ENCODE measurements around the gene SLC25A29. TPM values are rescaled to one million over a fixed set of nuclear protein-coding genes. Genes with fewer than 3 reads are reported as not detected.
A peak's percentile ranks its signal among the peaks of the same experiment; 100 is the strongest.

The SLC25A29 gene, protein sequence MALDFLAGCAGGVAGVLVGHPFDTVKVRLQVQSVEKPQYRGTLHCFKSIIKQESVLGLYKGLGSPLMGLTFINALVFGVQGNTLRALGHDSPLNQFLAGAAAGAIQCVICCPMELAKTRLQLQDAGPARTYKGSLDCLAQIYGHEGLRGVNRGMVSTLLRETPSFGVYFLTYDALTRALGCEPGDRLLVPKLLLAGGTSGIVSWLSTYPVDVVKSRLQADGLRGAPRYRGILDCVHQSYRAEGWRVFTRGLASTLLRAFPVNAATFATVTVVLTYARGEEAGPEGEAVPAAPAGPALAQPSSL
- total RNA-seq: 100 to 1,000 TPM in 2 of 9 donors, 10 to 100 TPM in 7; 31.2 to 118 (median 86.4) TPM
- 100 to 1,000 TPM in 2 of 3 donors, 1 to 10 TPM in 1; 9.0 to 277 (median 150) TPM for polyA plus RNA-seq
- long read RNA-seq, donor 1, full-length matches to known transcripts: 15 of 15 reads
- long read RNA-seq, donor 1, partial matches to known transcripts: 0 of 15 reads
- long read RNA-seq, donor 1, other reads (novel, unspliced or antisense): 0 of 15 reads
- long read RNA-seq, donor 2, full-length matches to known transcripts: 14 of 14 reads
- long read RNA-seq, donor 2, partial matches to known transcripts: 0 of 14 reads
- long read RNA-seq, donor 2, other reads (novel, unspliced or antisense): 0 of 14 reads
- long read RNA-seq, donor 3, partial matches to known transcripts: 0 of 4 reads
- long read RNA-seq, donor 3, other reads (novel, unspliced or antisense): 0 of 4 reads
- long read RNA-seq, donor 4, partial matches to known transcripts: 0 of 4 reads
- long read RNA-seq, donor 4, other reads (novel, unspliced or antisense): 4 of 4 reads
- long read RNA-seq, donor 5, full-length matches to known transcripts: 180 of 226 reads
- long read RNA-seq, donor 5, partial matches to known transcripts: 1 of 226 reads
- long read RNA-seq, donor 5, other reads (novel, unspliced or antisense): 45 of 226 reads
- long read RNA-seq, donor 6, partial matches to known transcripts: 0 of 4 reads
- long read RNA-seq, donor 6, other reads (novel, unspliced or antisense): 4 of 4 reads
- long read RNA-seq, donor 7, full-length matches to known transcripts: 23 of 23 reads
- long read RNA-seq, donor 7, partial matches to known transcripts: 0 of 23 reads
- long read RNA-seq, donor 7, other reads (novel, unspliced or antisense): 0 of 23 reads
- long read RNA-seq, donor 8, full-length matches to known transcripts: 14 of 14 reads
- long read RNA-seq, donor 8, partial matches to known transcripts: 0 of 14 reads
- long read RNA-seq, donor 8, other reads (novel, unspliced or antisense): 0 of 14 reads
- long read RNA-seq, donor 9, full-length matches to known transcripts: 18 of 18 reads
- long read RNA-seq, donor 9, partial matches to known transcripts: 0 of 18 reads
- long read RNA-seq, donor 9, other reads (novel, unspliced or antisense): 0 of 18 reads
- long read RNA-seq, donor 10, full-length matches to known transcripts: 9 of 9 reads
- long read RNA-seq, donor 10, partial matches to known transcripts: 0 of 9 reads
- long read RNA-seq, donor 10, other reads (novel, unspliced or antisense): 0 of 9 reads

DNA sequence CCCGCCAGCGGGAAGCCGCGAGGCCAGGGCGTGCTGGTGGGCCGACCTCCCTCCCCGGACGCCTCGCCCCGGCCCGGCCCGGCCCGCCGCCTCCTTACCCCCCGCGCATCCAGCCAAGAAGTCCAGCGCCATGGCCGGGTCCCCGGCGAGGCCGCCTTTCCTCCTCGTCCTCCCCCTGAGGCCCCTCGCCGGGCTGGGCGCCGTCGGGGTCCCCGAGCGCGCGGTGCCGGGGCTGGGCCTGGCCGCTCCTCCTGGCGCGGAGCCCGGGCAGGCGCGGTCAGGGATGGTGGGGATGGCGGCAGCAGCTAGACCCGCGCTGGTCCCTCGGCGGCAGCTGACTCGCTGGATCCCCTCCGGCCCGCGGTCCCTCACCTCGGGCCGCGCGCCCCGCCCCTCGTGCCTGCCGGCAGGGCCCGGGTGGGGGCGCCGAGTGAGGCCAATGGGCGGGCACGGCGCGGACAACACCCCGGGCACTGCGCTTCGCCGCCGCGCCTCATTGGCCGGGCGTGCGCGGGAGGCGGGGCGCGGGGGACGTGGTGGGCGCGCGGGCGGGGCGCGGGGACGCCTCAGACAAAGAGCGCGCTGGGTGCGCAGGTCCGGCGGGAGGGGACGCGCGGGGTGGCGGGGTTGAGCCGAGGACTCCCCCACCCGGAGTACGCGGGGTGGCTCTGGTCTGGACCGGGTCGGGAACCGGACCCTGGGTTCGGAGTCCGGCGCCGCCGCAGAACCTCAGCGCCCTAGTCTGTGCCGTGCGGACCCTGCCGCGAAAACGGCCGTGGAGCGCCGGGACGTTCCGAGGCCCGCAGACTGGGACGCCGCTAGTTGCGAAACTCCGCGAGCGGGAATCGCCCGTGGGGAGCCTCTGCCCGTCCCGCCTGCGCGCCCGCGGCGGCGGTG is at the start of gene SLC25A29:
SLC25A29 (minus strand) TSS at position 344 of the 897 bp plus-strand sequence; CDS start at position 132, 212 bp downstream.
- no peaks in the 10 kb centered on the region for H3K27me3 ChIP-seq
- intact Hi-C loops (cut with DNase I): loop anchor here in 1 of 2 donors (10.0 kb wide), 1 partner anchor 68 kb away; the partner anchor contains the start of gene WDR25
- peak; percentile 84 to 94 (median 89) for DNase-seq
- peak within 1 kb of the TSS; percentile 65 to 92 (median 90) for H3K27ac ChIP-seq
- no peaks in the 10 kb centered on the region for H3K36me3 ChIP-seq (replicated peaks in 1 of 2)
- TF ChIP-seq, protein P1, sequence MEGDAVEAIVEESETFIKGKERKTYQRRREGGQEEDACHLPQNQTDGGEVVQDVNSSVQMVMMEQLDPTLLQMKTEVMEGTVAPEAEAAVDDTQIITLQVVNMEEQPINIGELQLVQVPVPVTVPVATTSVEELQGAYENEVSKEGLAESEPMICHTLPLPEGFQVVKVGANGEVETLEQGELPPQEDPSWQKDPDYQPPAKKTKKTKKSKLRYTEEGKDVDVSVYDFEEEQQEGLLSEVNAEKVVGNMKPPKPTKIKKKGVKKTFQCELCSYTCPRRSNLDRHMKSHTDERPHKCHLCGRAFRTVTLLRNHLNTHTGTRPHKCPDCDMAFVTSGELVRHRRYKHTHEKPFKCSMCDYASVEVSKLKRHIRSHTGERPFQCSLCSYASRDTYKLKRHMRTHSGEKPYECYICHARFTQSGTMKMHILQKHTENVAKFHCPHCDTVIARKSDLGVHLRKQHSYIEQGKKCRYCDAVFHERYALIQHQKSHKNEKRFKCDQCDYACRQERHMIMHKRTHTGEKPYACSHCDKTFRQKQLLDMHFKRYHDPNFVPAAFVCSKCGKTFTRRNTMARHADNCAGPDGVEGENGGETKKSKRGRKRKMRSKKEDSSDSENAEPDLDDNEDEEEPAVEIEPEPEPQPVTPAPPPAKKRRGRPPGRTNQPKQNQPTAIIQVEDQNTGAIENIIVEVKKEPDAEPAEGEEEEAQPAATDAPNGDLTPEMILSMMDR (IDR thresholded peaks at IDR 0.05): no peak
- peak; percentile 47 to 92 for TF ChIP-seq POLR2A (IDR thresholded peaks at IDR 0.05)
- WGBS, 4 donors: 0 to 1% methylated on average over 123 to 130 of the region's 131 CpGs; no CpG with 5 or more reads in 2 of the 4 donors
- H3K9me3 ChIP-seq (replicated peaks in 1 of 3): no peaks in the 10 kb centered on the region
- H3K4me1 ChIP-seq (replicated peaks in 1 of 2): peaks cover 26 to 37% of the 10 kb centered on the region in 2 donors
- peak within 1 kb of the TSS; percentile 40 to 91 (median 82) for H3K4me3 ChIP-seq

DNA sequence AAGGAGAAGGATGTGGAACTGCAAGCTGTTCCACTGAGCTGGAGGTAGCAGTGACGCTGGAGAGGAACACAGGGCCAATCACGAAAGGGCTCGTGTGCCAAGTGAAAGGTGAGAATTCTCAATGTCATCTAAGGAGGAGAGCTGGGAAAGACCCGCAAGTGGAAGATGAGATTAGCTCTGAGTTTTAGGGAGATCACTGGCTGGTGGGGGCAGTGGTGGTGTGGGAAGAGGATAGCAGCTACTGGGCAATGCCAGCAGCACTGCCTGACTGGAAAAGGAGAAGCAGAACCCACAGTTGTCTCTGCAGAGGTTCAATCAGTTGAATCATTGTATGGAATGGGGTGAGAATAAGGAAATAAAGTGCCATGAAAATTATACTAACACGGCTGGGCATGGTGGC is 44.7 kb upstream of the SLC25A29 start:
- TF ChIP-seq, protein P1 (IDR thresholded peaks at IDR 0.05): no peak
- TF ChIP-seq POLR2A (IDR thresholded peaks at IDR 0.05): no peak
- H3K4me3 ChIP-seq: no peak overlapping the region
- H3K9me3 ChIP-seq (replicated peaks in 1 of 3): no peaks in the 10 kb centered on the region
- H3K4me1 ChIP-seq (replicated peaks in 1 of 2): no peaks in the 10 kb centered on the region
- DNase-seq: peak in 2 of 7 donors; percentile 11 to 41
- H3K36me3 ChIP-seq (replicated peaks in 1 of 2): peaks cover 0 to 57% of the 10 kb centered on the region in 2 donors
- 84 to 92% (median 88%) methylated on average over 5 of the region's 5 CpGs for WGBS, 4 donors
- intact Hi-C loops (cut with DNase I): no loop called here
- no peaks in the 10 kb centered on the region for H3K27me3 ChIP-seq
- H3K27ac ChIP-seq: no peak overlapping the region

DNA sequence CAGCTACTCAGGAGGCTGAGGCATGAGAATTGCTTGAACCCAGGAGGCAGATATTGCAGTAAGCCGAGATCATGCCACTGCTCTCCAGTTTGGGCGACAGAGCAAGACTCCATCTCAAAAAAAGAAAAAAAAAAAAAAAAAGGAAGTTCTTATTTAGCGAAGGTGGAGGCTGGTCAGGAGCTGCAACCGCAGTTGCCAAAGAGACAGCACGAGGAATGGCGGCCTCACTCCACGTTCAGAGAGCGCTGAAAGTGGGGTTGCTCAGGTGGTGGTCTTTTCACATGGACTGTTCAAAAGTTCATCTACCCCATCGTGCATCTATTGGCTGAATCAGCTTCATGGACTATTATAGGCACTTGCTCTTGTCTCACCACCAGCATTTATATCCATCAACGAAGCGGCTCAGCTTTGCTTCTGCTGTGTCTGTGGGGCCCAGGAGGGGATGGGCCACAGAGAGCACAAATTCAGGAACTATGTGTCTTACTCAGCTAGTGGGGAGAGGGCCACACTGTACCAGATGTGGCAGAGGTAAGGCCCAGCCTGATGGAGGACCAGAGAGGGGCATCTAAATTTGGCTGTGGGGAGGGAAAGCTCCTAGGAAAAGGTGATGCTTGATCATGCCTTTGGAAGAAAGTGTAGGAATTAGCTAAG is 44.2 kb upstream of the SLC25A29 start:
- Histone ChIP-seq H3K4me3 (no peak overlapping the region), H3K9me3 (replicated peaks in 1 of 3) (no peaks in the 10 kb centered on the region), H3K4me1 (replicated peaks in 1 of 2) (no peaks in the 10 kb centered on the region), H3K36me3 (replicated peaks in 1 of 2) (peaks cover 0 to 62% of the 10 kb centered on the region in 2 donors), H3K27ac (no peak overlapping the region), H3K27me3 (no peaks in the 10 kb centered on the region)
- TF ChIP-seq POLR2A (IDR thresholded peaks at IDR 0.05): no peak
- TF ChIP-seq, protein P1 (IDR thresholded peaks at IDR 0.05): no peak
- 80 to 94% (median 88%) methylated on average over 11 of the region's 11 CpGs for WGBS, 4 donors
- DNase-seq: peak in 2 of 7 donors; percentile 13 to 44
- intact Hi-C loops (cut with DNase I): no loop called here

Data from adrenal gland (tissue), 19 donors.